ENCODE data around the gene EXD1. TPM values are rescaled to one million over a fixed set of nuclear protein-coding genes. Genes with fewer than 3 reads are reported as not detected.
"Not testable (repeated sequence)": the region's sequence is repeated elsewhere in the genome, so short reads cannot be mapped to it uniquely, and the experiment has no call there.

EXD1 gene
- total RNA-seq, 1 donor from 2014 or later = not detected

DNA sequence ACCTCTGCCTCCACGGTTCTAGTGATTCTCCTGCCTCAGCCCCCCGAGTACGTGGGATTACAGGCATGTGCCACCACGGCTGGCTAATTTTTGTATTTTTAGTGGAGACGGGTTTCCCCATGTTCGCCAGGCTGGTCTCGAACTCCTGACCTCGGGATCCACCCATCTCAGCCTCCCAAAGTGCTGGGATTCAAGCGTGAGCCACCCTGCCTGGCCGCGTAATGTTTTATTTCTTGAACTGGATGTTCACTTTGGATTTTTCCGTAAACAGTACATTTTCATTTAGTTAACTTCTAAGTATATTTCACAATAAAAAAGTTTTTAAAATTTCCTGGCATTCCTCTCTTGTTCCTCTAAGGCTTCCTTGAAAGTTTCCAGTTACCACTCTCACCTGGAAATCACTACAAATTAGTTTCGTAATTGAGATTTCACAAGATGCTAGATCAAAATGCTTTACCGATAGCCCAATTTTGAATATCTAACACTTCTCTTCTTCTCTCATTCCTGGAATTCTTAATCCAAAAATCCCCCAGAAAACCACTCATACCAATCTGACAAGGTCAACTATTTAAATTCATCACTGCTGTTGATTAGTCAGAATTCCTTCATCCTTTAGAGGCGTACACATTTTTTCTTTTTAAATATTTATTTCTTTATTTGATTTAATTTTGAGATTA is 69.8 kb downstream of the EXD1 start:
- no peak for ATAC-seq (ENCODE audit: poor library complexity)
- intact Hi-C loops (cut with DNase I) = no loop called here

DNA sequence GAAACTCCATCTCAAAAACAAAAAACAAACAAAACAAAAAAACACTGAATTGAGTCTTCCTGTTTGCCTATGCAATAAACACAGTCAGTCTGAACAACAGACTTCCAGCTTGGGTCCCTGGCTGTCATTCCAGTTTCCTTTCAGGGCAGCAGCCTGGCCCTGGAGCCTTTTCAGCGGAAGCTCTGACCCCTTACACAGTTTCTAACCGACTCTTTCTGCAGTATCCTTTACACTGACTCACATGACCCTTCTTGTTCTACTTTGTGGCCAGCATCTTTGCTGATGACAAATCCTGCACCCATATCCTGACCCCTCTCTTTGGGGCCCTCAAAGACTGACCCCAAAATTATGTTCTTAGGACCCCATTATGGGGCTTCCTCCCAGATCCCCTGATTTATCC is 76.1 kb downstream of the EXD1 start:
- DNase-seq (no peak), ATAC-seq (ENCODE audit: poor library complexity) (no peak)
- intact Hi-C loops (cut with DNase I) = no loop called here

More for the DNA sequence above, 69.8 kb downstream of the EXD1 start:
- no peak for DNase-seq

DNA sequence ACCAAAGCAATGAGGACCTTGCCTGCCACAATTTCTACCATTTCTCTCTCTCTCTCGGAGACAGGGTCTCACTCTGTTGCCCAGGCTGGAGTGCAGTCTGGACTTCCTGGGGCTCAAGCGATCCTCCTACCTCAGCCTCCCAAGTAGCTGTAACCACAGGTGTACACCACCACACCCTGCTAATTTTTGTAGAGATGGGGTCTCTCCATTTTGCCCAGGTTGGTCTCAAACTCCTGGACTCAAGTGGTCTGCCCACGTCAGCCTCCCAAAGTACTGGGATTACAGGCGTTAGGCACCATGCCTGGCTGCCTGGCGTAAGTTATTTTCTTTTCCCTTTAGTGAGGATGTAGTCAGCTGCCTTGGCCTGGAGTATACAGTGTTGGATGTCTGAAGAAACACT is 76.8 kb downstream of the EXD1 start:
- intact Hi-C loops (cut with DNase I) = no loop called here
- no peak for DNase-seq
- ATAC-seq (ENCODE audit: poor library complexity) = no peak

DNA sequence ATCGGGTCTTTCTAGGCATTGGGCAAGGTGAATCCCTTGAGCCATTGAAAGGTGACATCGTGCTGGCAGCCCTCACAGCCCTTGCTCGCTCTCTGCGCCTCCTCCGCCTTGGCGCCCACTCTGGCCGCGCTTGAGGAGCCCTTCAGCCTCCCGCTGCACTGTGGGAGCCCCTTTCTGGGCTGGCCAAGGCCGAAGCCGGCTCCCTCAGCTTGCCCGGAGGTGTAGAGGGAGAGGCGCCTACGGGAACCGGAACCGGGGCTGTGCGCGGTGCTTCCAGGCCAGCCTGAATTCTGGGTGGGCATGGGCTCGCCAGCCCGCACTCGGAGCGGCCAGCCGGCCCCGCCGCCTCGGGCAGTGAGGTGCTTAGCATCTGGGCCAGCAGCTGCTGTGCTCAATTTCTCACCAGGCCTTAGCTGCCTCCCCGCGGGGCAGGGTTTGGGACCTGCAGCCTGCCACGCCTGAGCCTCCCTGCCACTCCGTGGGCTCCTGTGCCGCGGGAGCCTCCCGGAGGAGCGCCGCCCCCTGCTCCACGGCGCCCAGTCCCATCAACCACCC is 79.0 kb downstream of the EXD1 start:
- ATAC-seq (ENCODE audit: poor library complexity) = no peak
- intact Hi-C loops (cut with DNase I) = no loop called here
- DNase-seq = no peak

DNA sequence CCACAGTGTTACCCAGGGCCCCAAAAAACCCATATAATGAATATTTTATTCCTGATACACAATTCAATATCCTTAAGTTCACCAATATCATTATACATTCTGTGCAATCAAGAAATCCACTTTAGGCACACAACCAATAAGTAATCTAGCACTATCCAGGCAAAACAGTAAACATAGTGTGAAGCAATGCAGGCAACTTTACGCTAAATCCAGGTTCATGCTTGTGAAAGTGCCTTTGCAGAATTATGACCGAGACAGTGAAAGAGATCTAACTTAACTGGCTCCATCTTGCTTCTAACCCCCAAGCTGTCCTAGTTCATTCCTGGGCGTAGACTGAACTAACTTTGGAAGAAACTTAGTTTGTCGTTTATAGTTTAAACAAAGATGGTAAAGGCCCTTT is 80.3 kb downstream of the EXD1 start:
- ATAC-seq (ENCODE audit: poor library complexity) (no peak), DNase-seq (no peak)
- intact Hi-C loops (cut with DNase I) = no loop called here

DNA sequence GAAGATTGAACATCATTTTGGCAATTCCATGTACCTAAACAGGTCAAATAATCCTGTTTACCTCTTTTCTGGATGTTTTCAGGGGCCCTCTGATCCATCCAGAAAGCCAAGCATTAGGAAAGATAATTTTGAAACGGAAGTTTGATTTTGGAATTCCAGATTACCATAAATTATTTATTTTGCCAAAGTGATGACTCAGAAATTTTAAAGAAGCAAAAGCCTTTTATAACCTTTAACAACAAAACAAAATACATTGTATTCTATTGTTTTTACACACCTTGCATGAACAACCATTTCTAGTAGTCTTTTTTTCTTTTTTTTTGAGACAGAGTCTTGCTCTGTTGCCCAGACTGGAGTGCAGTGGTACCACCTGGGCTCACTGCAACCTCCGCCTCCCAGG is 82.5 kb downstream of the EXD1 start:
- intact Hi-C loops (cut with DNase I) = no loop called here

DNA sequence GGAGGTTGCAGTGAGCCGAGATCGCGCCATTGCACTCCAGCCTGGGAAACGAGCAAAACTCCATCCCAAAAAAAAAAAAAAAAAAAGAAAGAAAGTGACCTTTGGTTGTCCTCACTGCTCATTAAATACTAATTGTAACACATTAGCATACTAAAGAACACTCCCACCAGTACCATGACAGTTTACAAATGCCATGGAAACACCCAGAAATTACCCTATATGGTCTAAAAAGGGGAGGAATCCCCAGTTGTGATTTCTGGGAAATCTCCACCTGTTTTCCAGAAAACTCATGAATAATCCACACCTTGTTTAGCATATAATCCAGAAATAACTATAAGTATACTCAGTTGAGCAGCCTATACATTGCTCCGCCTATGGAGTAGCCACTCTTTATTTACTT is 90.9 kb downstream of the EXD1 start:
- no peak for DNase-seq
- intact Hi-C loops (cut with DNase I) = no loop called here
- ATAC-seq (ENCODE audit: poor library complexity) = no peak

More for the DNA sequence above, 82.5 kb downstream of the EXD1 start:
- ATAC-seq (ENCODE audit: poor library complexity) (no peak), DNase-seq (no peak)

DNA sequence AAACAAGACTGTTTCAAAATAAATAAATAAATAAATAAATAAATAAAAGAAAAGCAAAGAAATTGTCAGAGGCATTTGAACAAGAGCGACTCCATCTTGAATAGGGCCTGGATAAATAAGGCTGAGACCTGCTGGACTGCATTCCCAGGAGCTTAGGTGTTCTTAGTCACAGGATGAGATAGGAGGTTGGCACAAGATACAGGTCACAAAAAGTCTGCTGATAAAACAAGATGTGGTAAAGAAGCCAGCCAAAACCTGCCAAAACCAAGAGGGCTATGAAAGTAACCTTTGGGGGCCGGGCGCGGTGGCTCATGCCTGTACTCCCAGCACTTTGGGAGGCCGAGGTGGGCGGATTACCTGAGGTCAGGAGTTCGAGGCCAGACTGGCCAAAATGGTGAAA is 91.4 kb downstream of the EXD1 start:
- intact Hi-C loops (cut with DNase I); ATAC-seq (ENCODE audit: poor library complexity): not testable (repeated sequence)

DNA sequence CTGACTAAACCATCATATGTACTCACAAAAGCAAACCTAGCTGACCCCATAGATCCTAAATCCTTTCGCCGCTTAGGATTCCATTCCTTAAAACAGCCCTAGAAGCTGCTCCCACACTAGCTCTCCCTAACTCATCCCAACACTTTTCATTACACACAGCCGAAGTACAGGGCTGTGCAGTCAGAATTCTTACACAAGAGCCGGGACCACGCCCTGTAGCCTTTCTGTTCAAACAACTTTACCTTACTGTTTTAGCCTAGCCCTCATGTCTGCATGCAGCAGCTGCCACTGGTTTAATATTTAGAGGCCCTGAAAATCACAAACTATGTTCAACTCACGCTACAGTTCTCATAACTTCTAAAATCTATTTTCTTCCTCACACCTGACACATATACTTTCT is 95.0 kb downstream of the EXD1 start:
- ATAC-seq (ENCODE audit: poor library complexity); intact Hi-C loops (cut with DNase I); DNase-seq: not testable (repeated sequence)

More for the DNA sequence above, 91.4 kb downstream of the EXD1 start:
- DNase-seq = not testable (repeated sequence)

DNA sequence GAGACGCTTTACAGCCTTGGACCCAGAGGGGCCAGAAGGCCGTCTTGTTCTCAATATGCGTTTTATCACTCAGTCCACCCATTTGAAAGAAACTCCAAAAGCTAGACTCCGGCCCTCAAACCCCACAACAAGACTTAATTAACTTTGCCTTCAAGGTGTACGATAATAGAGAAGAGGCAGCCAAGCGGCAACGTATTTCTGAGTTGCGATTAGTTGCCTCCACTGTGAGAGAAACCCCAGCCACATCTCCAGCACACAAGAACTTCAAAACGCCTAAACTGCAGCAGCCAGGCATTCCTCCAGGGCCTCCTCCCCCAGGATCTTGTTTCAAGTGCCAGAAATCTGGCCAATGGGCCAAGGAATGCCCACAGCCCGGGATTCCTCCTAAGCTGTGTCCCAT is 97.1 kb downstream of the EXD1 start:
- DNase-seq (no peak), ATAC-seq (ENCODE audit: poor library complexity) (no peak)
- intact Hi-C loops (cut with DNase I) = no loop called here

Other genes starting within 250 kb of the EXD1 start
- gene INO80, start 114.5 kb downstream of the EXD1 start, total RNA-seq = 9.4 TPM
- gene CHP1, start 511 bp upstream of the EXD1 start, total RNA-seq = 124 TPM
- gene OIP5, start 101.8 kb upstream of the EXD1 start, total RNA-seq = not detected
- gene NUSAP1, start 102.1 kb upstream of the EXD1 start, total RNA-seq = 2.3 TPM
- gene NDUFAF1, start 171.7 kb upstream of the EXD1 start, total RNA-seq = 73.2 TPM
- 22.7 TPM for gene RTF1, start 186.3 kb upstream of the EXD1 start, total RNA-seq

Data from Right ventricle myocardium superior (tissue), 1 donor.